GM19043 (cell line): ENCODE results near the gene EOGT.

Experiments used
- ATAC-seq: cut with Tn5 transposase; IDR thresholded peaks from one replicate; pipeline ENCODE4 v1.9.1; 2021; ENCODE audit warnings: low read depth; ENCODE audit not compliant: unreplicated experiment

EOGT gene

DNA sequence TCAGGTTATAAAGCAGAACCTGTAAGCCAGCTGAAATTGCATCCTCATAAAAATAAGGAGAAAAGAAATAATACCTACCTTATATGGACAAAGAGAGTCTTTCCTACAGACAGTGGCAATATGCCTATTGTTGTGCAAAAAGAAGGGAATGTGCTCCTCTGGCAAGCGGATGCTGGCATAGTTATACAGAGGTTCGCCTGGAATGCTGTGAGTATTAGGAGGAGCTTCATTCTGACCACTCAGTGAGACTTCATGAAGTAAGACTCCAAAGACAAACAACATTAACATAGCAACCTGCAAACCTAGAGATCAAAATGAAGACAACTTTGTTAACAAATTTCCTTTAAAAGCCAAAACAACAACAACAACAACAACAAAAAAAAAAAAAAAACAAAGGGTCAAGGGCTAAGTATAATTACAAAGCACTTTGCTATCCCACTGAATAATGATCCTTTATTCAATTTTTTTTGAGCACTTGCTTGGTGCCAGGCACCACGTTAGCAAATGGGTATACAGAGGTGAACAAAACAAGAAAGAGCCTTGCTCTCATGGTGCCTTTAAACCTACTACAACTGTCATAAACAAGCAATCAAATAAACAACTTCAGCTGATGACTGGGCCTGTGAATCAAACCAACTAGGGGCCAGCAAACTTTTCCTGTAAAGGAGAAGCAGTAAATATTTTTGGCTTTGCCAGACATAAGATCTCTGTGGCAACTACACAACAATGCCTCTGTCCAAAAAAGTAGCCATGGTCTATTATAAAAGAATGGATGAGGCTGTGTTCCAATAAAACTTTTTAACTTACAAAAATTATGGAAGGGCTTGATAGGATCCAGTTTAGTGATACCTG is 3.7 kb downstream of the EOGT start:
- no peak for ATAC-seq

GRCh38 chr3:69008980-69009379 is 4.5 kb downstream of the EOGT start:
- ATAC-seq, result no peak

DNA sequence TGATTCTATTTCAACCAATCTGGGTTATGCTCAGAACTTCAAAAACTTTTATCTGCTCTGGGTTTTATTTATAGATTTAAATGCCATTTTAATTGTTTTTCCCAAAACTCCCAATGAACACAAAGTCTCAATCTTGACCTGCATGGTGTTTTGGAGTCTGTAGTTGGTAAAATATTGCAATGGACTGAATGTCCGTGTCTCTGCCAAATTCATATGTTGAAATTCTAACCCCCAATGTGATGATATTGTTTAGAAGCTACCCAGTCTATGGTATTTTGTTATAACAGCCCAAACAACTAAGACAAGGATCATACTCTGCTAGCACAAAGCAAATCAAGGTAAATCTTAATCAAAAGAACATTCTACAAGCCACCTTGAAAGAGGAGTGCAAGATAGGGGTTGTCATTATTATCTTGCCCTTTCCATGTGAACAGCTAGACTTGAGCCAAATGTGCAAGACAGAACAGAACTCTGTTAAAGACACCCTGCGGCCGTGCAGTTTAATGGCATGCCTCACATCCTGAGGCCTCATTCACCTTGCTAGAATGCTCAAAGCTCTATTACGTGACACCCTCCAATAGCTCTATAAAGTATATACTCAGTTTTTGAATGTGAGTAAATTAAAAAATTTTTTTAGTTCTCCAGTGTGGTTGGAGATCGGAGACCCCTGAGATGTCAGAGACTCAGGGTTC is 7.5 kb downstream of the EOGT start:
- no peak for ATAC-seq

DNA sequence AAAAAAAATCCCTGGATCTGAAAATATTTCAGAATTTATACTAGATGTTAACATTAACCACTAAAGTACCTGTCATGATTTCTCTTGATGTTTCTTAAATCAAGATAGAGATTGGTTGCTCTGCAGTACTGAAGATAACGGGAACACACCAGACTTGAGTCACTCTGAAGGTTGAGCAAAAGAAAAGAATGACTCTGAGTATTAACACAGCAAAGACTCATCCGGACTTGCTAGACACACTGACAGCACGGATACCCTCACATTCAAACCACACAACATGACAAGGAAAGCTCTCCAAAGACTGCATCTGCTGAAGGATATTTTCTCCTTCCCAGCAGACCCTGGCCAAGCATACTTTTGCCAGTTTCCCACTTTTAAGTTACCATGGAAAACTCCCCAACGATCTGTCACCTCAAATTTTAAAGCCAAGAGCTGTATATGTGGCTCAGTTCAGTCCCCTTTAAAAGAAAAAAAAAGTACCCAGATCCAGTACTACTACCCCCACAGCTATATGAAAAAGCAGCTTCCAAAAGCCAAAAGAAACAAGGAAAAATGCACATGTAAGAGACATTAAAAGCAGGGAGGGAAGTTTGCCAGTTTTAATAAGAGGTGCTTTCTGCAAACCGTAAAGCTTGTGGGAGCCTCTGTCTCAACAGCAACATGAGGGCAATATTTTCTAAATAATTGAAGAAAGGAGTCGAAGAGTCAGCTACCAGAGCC is 8.3 kb downstream of the EOGT start:
- no peak for ATAC-seq

DNA sequence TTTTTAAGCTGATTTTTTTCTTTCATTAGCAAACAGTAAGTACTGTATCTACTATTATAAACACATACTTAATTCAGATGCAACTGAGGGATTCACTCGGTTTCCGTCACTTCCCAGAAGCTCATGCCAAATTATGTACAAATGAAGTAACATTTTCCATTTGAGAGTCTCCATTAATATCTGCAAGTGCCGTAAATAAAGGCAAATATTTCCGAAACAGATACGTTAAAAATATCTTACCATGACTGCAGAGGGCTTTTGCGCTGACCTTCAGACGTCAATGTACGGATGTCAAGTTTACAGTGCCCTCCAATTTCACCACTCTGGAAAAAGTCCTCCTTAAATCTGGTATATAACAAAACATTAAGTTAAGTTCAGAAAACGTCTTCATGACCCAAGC is 9.3 kb downstream of the EOGT start:
- ATAC-seq, result no peak

- no peak for ATAC-seq
Observed at GRCh38 chr3:68999605-69000004, 13.9 kb downstream of the EOGT start.

DNA sequence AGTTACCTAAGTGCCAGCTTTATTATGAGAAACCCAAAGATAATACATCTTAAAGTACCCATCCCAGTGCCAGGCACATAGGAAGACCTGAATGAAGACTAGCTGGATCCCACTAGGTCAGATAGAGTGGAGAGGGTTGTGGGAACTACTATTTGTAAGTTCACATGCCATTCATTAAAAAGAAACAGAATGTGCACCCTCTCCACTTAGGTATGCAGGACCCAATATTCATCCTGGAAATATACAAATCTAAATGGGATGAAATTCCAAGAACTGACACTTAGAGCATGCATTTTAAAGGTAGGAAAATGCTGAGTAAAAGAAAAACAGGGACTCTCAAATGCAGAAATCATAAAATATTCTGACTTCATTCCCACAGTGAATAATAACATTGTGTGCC is 14.3 kb downstream of the EOGT start:
- no peak for ATAC-seq

DNA sequence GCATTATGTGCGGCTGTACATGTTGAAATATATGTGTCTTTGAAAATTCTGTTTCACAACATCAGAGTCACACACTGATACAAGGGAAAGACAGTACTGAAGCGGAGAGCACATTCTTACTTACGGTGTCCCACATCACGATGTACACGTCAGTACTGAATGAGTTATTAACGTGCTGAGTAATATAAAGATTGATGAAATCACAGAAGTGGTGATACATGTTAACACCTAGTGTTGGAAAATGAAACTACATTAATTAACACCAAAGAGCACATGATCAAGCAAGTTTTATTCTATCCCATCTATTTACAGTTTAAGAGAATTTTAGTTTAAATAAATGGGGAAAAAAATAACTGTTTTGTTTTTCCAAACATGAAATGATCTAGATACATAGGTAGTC is 15.6 kb downstream of the EOGT start:
- ATAC-seq, result no peak

GRCh38 chr3:68996356-68996995 is 17.0 kb downstream of the EOGT start:
- no peak for ATAC-seq

DNA sequence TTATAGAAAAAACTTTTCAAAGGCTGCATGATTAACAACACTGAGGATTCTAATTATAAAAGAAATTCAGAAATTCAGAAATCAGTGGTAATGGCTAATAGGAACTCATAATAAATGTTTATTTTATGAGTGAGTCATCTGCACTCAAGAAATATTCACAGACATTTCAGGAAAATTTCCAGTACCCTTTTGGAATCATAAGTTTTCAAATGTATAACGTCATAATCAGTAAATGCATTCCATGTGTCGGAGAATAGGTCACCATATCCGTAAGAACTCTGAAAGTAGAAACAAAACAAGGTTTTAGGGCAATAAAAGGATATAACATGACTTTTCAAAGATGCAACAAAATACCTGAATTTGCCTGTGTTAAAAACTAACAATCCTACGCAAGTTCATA is 24.7 kb downstream of the EOGT start:
- no peak for ATAC-seq

GRCh38 chr3:68987322-68987721 is 26.2 kb downstream of the EOGT start:
- ATAC-seq, result no peak

GRCh38 chr3:68986496-68987208 is 26.8 kb downstream of the EOGT start:
- no peak for ATAC-seq

DNA sequence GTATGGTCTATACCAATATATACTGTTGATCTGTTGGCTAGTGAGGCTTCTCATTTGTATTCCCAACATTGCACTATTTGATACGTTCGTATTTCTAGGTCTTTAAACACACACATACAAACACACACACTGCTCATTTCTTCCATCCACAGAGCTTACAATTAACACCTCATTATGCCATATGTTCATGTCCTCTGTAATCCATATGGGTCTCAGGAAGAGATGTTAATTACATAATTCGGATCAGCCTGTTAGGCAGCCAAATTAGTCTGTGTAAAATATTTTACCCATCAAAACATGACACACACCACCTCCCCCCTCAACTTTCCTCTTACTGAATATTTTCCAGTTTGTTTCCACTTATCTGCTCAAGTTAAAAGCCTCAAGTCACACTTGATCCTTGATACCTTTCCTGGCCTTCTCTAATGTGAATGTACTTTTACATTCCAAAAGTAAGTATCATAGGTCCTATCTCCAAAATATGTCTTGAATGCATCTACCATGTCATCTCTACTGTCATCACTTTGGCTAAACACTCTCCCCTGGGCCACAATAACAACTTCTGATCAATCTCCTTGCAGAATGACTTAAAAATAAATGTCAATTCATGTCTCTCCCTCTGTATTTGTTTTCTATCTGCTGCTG is 28.2 kb downstream of the EOGT start:
- ATAC-seq, result no peak

- no peak for ATAC-seq
Observed at GRCh38 chr3:68984011-68984530, 29.4 kb downstream of the EOGT start.

DNA sequence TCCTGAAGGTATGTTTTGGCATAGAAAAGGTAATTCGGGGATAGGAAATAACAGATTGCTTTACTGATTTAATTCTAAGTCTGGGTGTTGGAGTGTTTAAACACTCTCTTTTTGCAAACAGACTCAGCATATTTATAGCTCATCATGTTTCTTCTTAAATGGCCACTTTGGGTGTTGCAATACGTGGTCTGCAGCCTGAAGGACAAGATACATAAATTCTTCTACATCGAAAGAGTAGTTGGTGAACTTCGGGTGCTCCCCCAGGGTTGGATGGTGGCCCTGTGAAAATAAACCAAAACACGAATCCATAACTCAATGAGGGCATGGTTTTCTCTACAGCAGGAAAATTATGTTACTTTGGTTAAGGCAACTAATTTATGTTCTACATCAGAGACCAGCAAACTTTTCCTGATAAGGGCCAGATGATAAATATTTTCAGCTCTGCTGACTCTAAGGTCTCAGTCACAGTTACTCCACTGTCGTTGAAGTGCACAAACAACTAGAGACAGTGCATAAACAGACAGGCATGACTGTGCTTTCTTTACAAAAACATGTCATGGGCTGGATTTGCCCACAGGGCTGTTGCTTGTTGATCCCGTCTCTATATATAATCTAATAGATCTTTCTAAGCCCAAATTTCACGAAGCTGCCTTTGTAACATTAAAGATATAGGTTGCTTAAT is 35.9 kb downstream of the EOGT start:
- no peak for ATAC-seq

DNA sequence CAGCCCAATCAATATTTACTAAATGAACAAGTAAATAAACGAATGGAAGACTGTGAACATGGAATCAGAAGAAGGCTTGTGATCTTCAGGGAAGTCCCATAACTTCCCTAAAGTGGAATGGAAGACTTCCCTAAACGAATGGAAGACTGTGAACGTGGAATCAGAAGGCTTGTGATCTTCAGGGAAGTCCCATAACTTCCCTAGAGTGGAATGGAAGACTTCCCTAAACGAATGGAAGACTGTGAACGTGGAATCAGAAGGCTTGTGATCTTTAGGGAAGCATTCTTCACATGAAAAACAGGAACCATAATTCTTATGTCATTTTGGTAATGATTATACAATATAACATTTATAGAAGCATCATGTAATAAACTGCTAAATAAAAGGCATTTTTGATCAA is 38.8 kb downstream of the EOGT start:
- ATAC-seq, result no peak

DNA sequence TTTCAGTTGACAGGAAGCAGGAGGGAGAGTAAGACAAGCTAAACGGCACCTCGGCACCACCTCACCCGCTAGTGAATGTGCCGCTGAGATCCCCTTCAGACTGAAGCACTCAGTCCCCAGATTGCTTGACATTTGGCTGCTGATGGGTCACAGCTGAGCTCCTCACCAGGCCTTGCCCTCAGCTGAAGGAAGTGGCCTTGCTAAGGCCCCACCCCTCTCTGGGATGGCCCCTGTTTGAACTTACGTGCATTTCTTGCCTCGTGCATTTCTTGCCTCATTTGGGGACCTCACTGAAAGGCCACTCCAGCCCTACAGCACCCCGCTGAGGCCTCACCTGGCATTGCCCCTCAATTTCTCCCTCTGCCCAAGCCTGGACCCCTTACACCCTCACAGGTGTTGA is 39.8 kb downstream of the EOGT start:
- ATAC-seq, result no peak

GRCh38 chr3:68972358-68972979 is 41.0 kb downstream of the EOGT start:
- peak; percentile 78 for ATAC-seq

- no peak for ATAC-seq
Observed at GRCh38 chr3:68964694-68965093, 48.8 kb downstream of the EOGT start.
